Muscle layer of colon (tissue), 2 donors: Measurements from ENCODE around the gene DBR1.
"Not testable (repeated sequence)": the region's sequence is repeated elsewhere in the genome, so short reads cannot be mapped to it uniquely, and the experiment has no call there.

Source experiments
- H3K27ac ChIP-seq: one replicate; pipeline ENCODE4 v1.7.0; 2013; ENCODE audit warnings: low read depth, mild to moderate bottlenecking, low read length, moderate library complexity
- H3K27me3 ChIP-seq, 2 donors: one replicate each; pipeline ENCODE4 v1.7.0; 2013; ENCODE audit warnings: low read length in 2 of 2, mild to moderate bottlenecking in 2 of 2; ENCODE audit not compliant: insufficient read depth in 2 of 2, control insufficient read depth in 1 of 2
- H3K36me3 ChIP-seq: one replicate; pipeline ENCODE4 v1.7.0; 2013; ENCODE audit warnings: mild to moderate bottlenecking, low read length; ENCODE audit not compliant: insufficient read depth
- H3K4me1 ChIP-seq: one replicate; pipeline ENCODE4 v1.7.0; 2013; ENCODE audit warnings: mild to moderate bottlenecking, low read length; ENCODE audit not compliant: insufficient read depth
- H3K4me3 ChIP-seq, 2 donors: one replicate each; pipeline ENCODE4 v1.7.0; 2013; ENCODE audit warnings: low read length in 2 of 2, low read depth in 1 of 2, mild to moderate bottlenecking in 1 of 2, moderate library complexity in 1 of 2
- H3K9ac ChIP-seq: one replicate; pipeline ENCODE4 v1.7.0; 2013; ENCODE audit warnings: low read length
- H3K9me3 ChIP-seq: one replicate; pipeline ENCODE4 v1.7.0; 2013; ENCODE audit warnings: mild to moderate bottlenecking, low read length
- donor health status: abdominal sarcoma.
- donor health status: Adenocarcinoma of cecum.

The DBR1 gene

GRCh38 chr3:138184994-138185393 is 10.3 kb upstream of the DBR1 start:
- Histone ChIP-seq H3K9me3 (no peaks in the 10 kb centered on the region), H3K4me1 (peaks cover 20% of the 10 kb centered on the region), H3K27me3 (no peaks in the 10 kb centered on the region), H3K27ac (no peak overlapping the region), H3K9ac (no peak overlapping the region), H3K36me3 (no peaks in the 10 kb centered on the region), H3K4me3 (no peak overlapping the region)

GRCh38 chr3:138180375-138181029 is 5.8 kb upstream of the DBR1 start:
- Histone ChIP-seq H3K27me3 (no peaks in the 10 kb centered on the region), H3K27ac (no peak overlapping the region), H3K9ac (no peak overlapping the region), H3K4me3 (no peak overlapping the region), H3K9me3 (no peaks in the 10 kb centered on the region), H3K36me3 (no peaks in the 10 kb centered on the region), H3K4me1 (no peaks in the 10 kb centered on the region)

GRCh38 chr3:138173769-138174420 is 826 bp downstream of the DBR1 start:
- peak overlapping the region; percentile 87 for H3K9ac ChIP-seq
- peaks cover 12% of the 10 kb centered on the region for H3K36me3 ChIP-seq
- H3K4me1 ChIP-seq: peaks cover 15% of the 10 kb centered on the region
- H3K9me3 ChIP-seq: no peaks in the 10 kb centered on the region
- peak overlapping the region; percentile 84 to 90 for H3K4me3 ChIP-seq
- H3K27ac ChIP-seq: peak overlapping the region; percentile 89
- no peaks in the 10 kb centered on the region for H3K27me3 ChIP-seq

- Histone ChIP-seq H3K9me3 (no peaks in the 10 kb centered on the region), H3K4me1 (peaks cover 15% of the 10 kb centered on the region), H3K9ac (no peak overlapping the region), H3K27me3 (no peaks in the 10 kb centered on the region), H3K27ac (no peak overlapping the region), H3K36me3 (peaks cover 15% of the 10 kb centered on the region), H3K4me3 (no peak overlapping the region)
These were observed 2.1 kb downstream of the DBR1 start for GRCh38 chr3:138172625-138173024.

- H3K4me3 ChIP-seq: no peak overlapping the region
- H3K36me3 ChIP-seq: peaks cover 56% of the 10 kb centered on the region
- no peak overlapping the region for H3K27ac ChIP-seq
- no peak overlapping the region for H3K9ac ChIP-seq
- no peaks in the 10 kb centered on the region for H3K9me3 ChIP-seq
- H3K4me1 ChIP-seq: no peaks in the 10 kb centered on the region
- no peaks in the 10 kb centered on the region for H3K27me3 ChIP-seq
These were observed 9.7 kb downstream of the DBR1 start for GRCh38 chr3:138165061-138165460.

GRCh38 chr3:138157743-138158142 is 17.0 kb downstream of the DBR1 start:
- Histone ChIP-seq H3K36me3 (peaks cover 13% of the 10 kb centered on the region), H3K9ac (no peak overlapping the region), H3K27me3 (no peaks in the 10 kb centered on the region), H3K9me3 (no peaks in the 10 kb centered on the region), H3K4me3 (no peak overlapping the region), H3K4me1 (no peaks in the 10 kb centered on the region), H3K27ac (no peak overlapping the region)

GRCh38 chr3:138154534-138154933 is 20.2 kb downstream of the DBR1 start:
- Histone ChIP-seq H3K4me1 (no peaks in the 10 kb centered on the region), H3K36me3 (no peaks in the 10 kb centered on the region), H3K27ac (no peak overlapping the region), H3K9me3 (no peaks in the 10 kb centered on the region), H3K27me3 (no peaks in the 10 kb centered on the region), H3K4me3 (no peak overlapping the region), H3K9ac (no peak overlapping the region)

- no peaks in the 10 kb centered on the region for H3K9me3 ChIP-seq
- H3K27ac ChIP-seq: no peak overlapping the region
- no peak overlapping the region for H3K9ac ChIP-seq
- no peaks in the 10 kb centered on the region for H3K36me3 ChIP-seq
- H3K4me3 ChIP-seq: no peak overlapping the region
- no peaks in the 10 kb centered on the region for H3K4me1 ChIP-seq
- H3K27me3 ChIP-seq: no peaks in the 10 kb centered on the region
These were observed 26.2 kb downstream of the DBR1 start for GRCh38 chr3:138148503-138148902.

- not testable (repeated sequence) for H3K36me3 ChIP-seq, H3K4me3 ChIP-seq, H3K27ac ChIP-seq, H3K9ac ChIP-seq, H3K4me1 ChIP-seq, H3K27me3 ChIP-seq, H3K9me3 ChIP-seq
These were observed 32.5 kb downstream of the DBR1 start for GRCh38 chr3:138142181-138142580.

GRCh38 chr3:138140940-138141339 is 33.8 kb downstream of the DBR1 start:
- Histone ChIP-seq H3K36me3 (no peaks in the 10 kb centered on the region), H3K4me1 (no peaks in the 10 kb centered on the region)

GRCh38 chr3:138139691-138140090 is 35.0 kb downstream of the DBR1 start:
- Histone ChIP-seq H3K27ac (no peak overlapping the region), H3K9ac (no peak overlapping the region), H3K4me1 (no peaks in the 10 kb centered on the region), H3K4me3 (no peak overlapping the region), H3K9me3 (no peaks in the 10 kb centered on the region), H3K27me3 (no peaks in the 10 kb centered on the region), H3K36me3 (no peaks in the 10 kb centered on the region)

More at GRCh38 chr3:138140940-138141339, 33.8 kb downstream of the DBR1 start:
- Histone ChIP-seq H3K9me3 (no peaks in the 10 kb centered on the region), H3K27ac (no peak overlapping the region), H3K4me3 (no peak overlapping the region), H3K9ac (no peak overlapping the region), H3K27me3 (no peaks in the 10 kb centered on the region)

- Histone ChIP-seq H3K4me3 (no peak overlapping the region), H3K4me1 (no peaks in the 10 kb centered on the region), H3K36me3 (no peaks in the 10 kb centered on the region), H3K9me3 (no peaks in the 10 kb centered on the region), H3K9ac (no peak overlapping the region), H3K27me3 (no peaks in the 10 kb centered on the region), H3K27ac (no peak overlapping the region)
These were observed 36.9 kb downstream of the DBR1 start for GRCh38 chr3:138137861-138138260.
